HepG2 (cell line): Measurements from ENCODE around the gene MAST1. TPM values are rescaled to one million over a fixed set of nuclear protein-coding genes. Genes with fewer than 3 reads are reported as not detected.

Experiments
- ATAC-seq: fragments of 200-7000 bp; cut with Tn5 transposase; 3 replicates; pipeline ENCODE4 v1.9.1; 2020; ENCODE audit warnings: mild to moderate bottlenecking, moderate library complexity
- BruUV-seq: library from RNA; stranded (reverse); fragments of 400-500 nt; replicated peaks from 2 replicates; lab custom pipeline; 2021; lab: Mats Ljungman, UMichigan
- CTCF ChIA-PET: fragments of 300-600 bp; formaldehyde crosslinking; extraction: SDS; loops from one replicate; lab custom pipeline; 2021; ENCODE audit warnings: low total read pairs, inconsistent platforms, low intra/inter-chr PET ratio; lab: Yijun Ruan, JAX
- POLR2A ChIA-PET: fragments of 350-600 bp; sonication (Branson Sonifier 250); formaldehyde crosslinking; loops from one replicate; lab custom pipeline; 2020; ENCODE audit warnings: antibody characterized with exemption, inconsistent platforms; lab: Yijun Ruan, JAX
- DNase-seq: peaks from one replicate; pipeline ENCODE4 v3.0.0-alpha.2; 2015; ENCODE audit warnings: low spot score
- FAIRE-seq: peaks from 3 replicates; lab custom pipeline; 2011; peaks lifted over from hg19 to GRCh38; lab: Jason Lieb, UNC
- H2AFZ ChIP-seq: one replicate; pipeline ENCODE4 v1.6.1; 2011; ENCODE audit warnings: low read length, inconsistent platforms
- H3K27ac ChIP-seq: fragments of 300-600 bp; 3 replicates; pipeline ENCODE4 v1.8.0; 2011; ENCODE audit warnings: mixed run types, mild to moderate bottlenecking, mixed read lengths, low read length, inconsistent platforms; ENCODE audit not compliant: insufficient read depth; ENCODE audit errors: extremely low read length
- H3K27me3 ChIP-seq, 2 experiments: fragments of 200-600 bp in 1 of 2; 2 replicates in 1 of 2; 3 replicates in 1 of 2; pipeline versions ENCODE4 v1.6.0 to v1.8.0; 2011; ENCODE audit warnings: low read length in 2 of 2, mild to moderate bottlenecking in 2 of 2, moderate library complexity in 2 of 2, inconsistent platforms in 1 of 2; ENCODE audit not compliant: insufficient read depth in 2 of 2, control insufficient read depth in 1 of 2
- H3K36me3 ChIP-seq, 2 experiments: fragments of 200-600 bp in 1 of 2; replicated peaks in 1 of 2; 2 replicates in 1 of 2; 3 replicates in 1 of 2; pipeline versions ENCODE4 v1.5.1 to v1.8.0; 2011; ENCODE audit warnings: low read length in 2 of 2, inconsistent platforms in 1 of 2; ENCODE audit not compliant: insufficient read depth in 2 of 2, control insufficient read depth in 1 of 2
- H3K4me1 ChIP-seq: 2 replicates; pipeline ENCODE4 v1.5.1; 2012; ENCODE audit warnings: low read length, inconsistent platforms; ENCODE audit not compliant: insufficient read depth
- H3K4me2 ChIP-seq: 2 replicates; pipeline ENCODE4 v1.6.0; 2011; ENCODE audit warnings: low read depth, low read length, inconsistent platforms
- H3K4me3 ChIP-seq, 3 experiments: fragments of 200-600 bp in 1 of 3; sonication (generic), shearing (Covaris generic) in 1 of 3; replicated peaks in 1 of 3; 2 replicates each; pipeline ENCODE4 v1.5.1; 2011 to 2016; ENCODE audit warnings: low read length in 3 of 3, inconsistent platforms in 2 of 3, low read depth in 2 of 3, mild to moderate bottlenecking in 2 of 3, control low read depth in 1 of 3, mixed read lengths in 1 of 3; ENCODE audit not compliant: insufficient read depth in 1 of 3
- H3K79me2 ChIP-seq: one replicate; pipeline ENCODE4 v1.6.1; 2011; ENCODE audit warnings: low read length, inconsistent platforms; ENCODE audit not compliant: insufficient read depth
- H3K9ac ChIP-seq: 2 replicates; pipeline ENCODE4 v1.6.0; 2011; ENCODE audit warnings: mild to moderate bottlenecking, low read depth, low read length, inconsistent platforms; ENCODE audit not compliant: insufficient read depth
- H3K9me3 ChIP-seq: 2 replicates; pipeline ENCODE4 v1.5.1; 2012; ENCODE audit warnings: mild to moderate bottlenecking, low read length
- H4K20me1 ChIP-seq: 2 replicates; pipeline ENCODE4 v1.6.0; 2011; ENCODE audit warnings: inconsistent platforms, mild to moderate bottlenecking, low read length, moderate library complexity; ENCODE audit not compliant: insufficient read depth
- AHDC1 ChIP-seq: sonication (generic); formaldehyde crosslinking; IDR thresholded peaks from 2 replicates; pipeline ENCODE4 v1.5.1; 2020; ENCODE audit warnings: mild to moderate bottlenecking, missing genetic modification reagents, borderline replicate concordance
- ARID3A ChIP-seq: IDR thresholded peaks from 2 replicates; pipeline ENCODE4 v1.6.1; 2012; ENCODE audit warnings: low read depth, low read length, improper control_type of control experiment
- IKZF1 ChIP-seq: fragments of 450-650 bp; IDR thresholded peaks from 2 replicates; pipeline ENCODE4 v1.7.1; 2016
- KLF9 ChIP-seq: IDR thresholded peaks from 2 replicates; pipeline ENCODE4 v1.6.1; 2016; ENCODE audit warnings: low read depth
- MTA1 ChIP-seq: sonication (generic); formaldehyde crosslinking; IDR thresholded peaks from 2 replicates; pipeline ENCODE4 v1.4.0; 2020; ENCODE audit warnings: missing genetic modification reagents, mild to moderate bottlenecking, borderline replicate concordance
- NRL ChIP-seq: sonication (generic); formaldehyde crosslinking; IDR thresholded peaks from 2 replicates; pipeline ENCODE4 v1.5.0; 2020; ENCODE audit warnings: missing genetic modification reagents, mild to moderate bottlenecking, moderate library complexity, borderline replicate concordance
- ONECUT2 ChIP-seq: sonication (generic); formaldehyde crosslinking; IDR thresholded peaks from 2 replicates; pipeline ENCODE4 v1.4.0; 2020; ENCODE audit warnings: missing genetic modification reagents
- RBM39 ChIP-seq: fragments of 200-400 bp; formaldehyde crosslinking; IDR thresholded peaks from one replicate; pipeline ENCODE4 v1.6.1; 2018; ENCODE audit warnings: antibody characterized with exemption, mild to moderate bottlenecking, low read depth, low read length; ENCODE audit not compliant: poor library complexity, severe bottlenecking
- REPIN1 ChIP-seq: sonication (generic); formaldehyde crosslinking; IDR thresholded peaks from 2 replicates; pipeline ENCODE4 v1.8.0; 2022; ENCODE audit warnings: missing genetic modification reagents, low read depth, mild to moderate bottlenecking, borderline replicate concordance
- SMAD3 ChIP-seq: sonication (generic); formaldehyde crosslinking; IDR thresholded peaks from 2 replicates; pipeline ENCODE4 v1.4.0; 2020; ENCODE audit warnings: missing genetic modification reagents
- SPEN ChIP-seq: sonication (generic); formaldehyde crosslinking; IDR thresholded peaks from 2 replicates; pipeline ENCODE4 v1.5.1; 2020; ENCODE audit warnings: low read depth, mild to moderate bottlenecking, missing genetic modification reagents
- THAP11 ChIP-seq: IDR thresholded peaks from 2 replicates; pipeline ENCODE4 v1.6.1; 2016; ENCODE audit warnings: missing biosample characterization, missing genetic modification reagents
- ZNF17 ChIP-seq: sonication (generic); formaldehyde crosslinking; IDR thresholded peaks from 2 replicates; pipeline ENCODE4 v1.5.0; 2020; ENCODE audit warnings: mild to moderate bottlenecking, missing genetic modification reagents
- ZNF337 ChIP-seq: sonication (generic); formaldehyde crosslinking; IDR thresholded peaks from 2 replicates; pipeline ENCODE4 v1.5.1; 2020; ENCODE audit warnings: missing genetic modification reagents, low read depth, mild to moderate bottlenecking, borderline replicate concordance
- ZNF691 ChIP-seq: sonication (generic); formaldehyde crosslinking; IDR thresholded peaks from 2 replicates; pipeline ENCODE4 v1.4.0; 2020; ENCODE audit warnings: missing genetic modification reagents, low read depth, mild to moderate bottlenecking, borderline replicate concordance
- WGBS: methylation state at CpG from one replicate; pipeline ENCODE4 v1.1.6; 2017; ENCODE audit warnings: low lambda C conversion rate; 5-methylcytosine and 5-hydroxymethylcytosine counted together
- in situ Hi-C: cut with HindIII; loops from 2 replicates; pipeline ENCODE4 v1.10.0; 2017; ENCODE audit warnings: low pct_unique_long_range_greater_than_20kb; ENCODE audit not compliant: extremely low pct_ligation_motif_present
- intact Hi-C: fragments of 100-400 bp; cut with micrococcal nuclease; formaldehyde crosslinking; loops from one replicate; pipeline ENCODE4 v1.10.0; 2022; ENCODE audit not compliant: unreplicated experiment
- polyA plus RNA-seq, 8 experiments: library from polyadenylated mRNA; depleted of rRNA in 3 of 8; stranded (reverse) in 7 of 8; unstranded in 1 of 8; fragments of >200 nt; fragmentation: Illumina TruSeq in 4 of 8; extraction: Trizol in 4 of 8; gene quantifications; 2 replicates each; pipeline versions ENCODE4 v1.2.1 to v1.2.3, GENCODE V29; 2011 to 2016; ENCODE audit warnings: low read depth in 4 of 8, missing spikeins in 1 of 8, mixed read lengths in 1 of 8; ENCODE audit not compliant: insufficient read depth in 1 of 8
- total RNA-seq, 5 experiments: library from RNA; depleted of rRNA; stranded (reverse); fragments of >200 nt; fragmentation: Illumina TruSeq; extraction: Trizol; gene quantifications; 2 replicates each; pipeline ENCODE4 v1.2.3, GENCODE V29; 2016; ENCODE audit warnings: low read depth in 1 of 5

The MAST1 gene
- total and polyA plus RNA-seq, 2 of the 13 experiments (the other 11 are each of a cell fraction or from before 2014, with no cell fraction given): 0.73 to 4.7 TPM

DNA sequence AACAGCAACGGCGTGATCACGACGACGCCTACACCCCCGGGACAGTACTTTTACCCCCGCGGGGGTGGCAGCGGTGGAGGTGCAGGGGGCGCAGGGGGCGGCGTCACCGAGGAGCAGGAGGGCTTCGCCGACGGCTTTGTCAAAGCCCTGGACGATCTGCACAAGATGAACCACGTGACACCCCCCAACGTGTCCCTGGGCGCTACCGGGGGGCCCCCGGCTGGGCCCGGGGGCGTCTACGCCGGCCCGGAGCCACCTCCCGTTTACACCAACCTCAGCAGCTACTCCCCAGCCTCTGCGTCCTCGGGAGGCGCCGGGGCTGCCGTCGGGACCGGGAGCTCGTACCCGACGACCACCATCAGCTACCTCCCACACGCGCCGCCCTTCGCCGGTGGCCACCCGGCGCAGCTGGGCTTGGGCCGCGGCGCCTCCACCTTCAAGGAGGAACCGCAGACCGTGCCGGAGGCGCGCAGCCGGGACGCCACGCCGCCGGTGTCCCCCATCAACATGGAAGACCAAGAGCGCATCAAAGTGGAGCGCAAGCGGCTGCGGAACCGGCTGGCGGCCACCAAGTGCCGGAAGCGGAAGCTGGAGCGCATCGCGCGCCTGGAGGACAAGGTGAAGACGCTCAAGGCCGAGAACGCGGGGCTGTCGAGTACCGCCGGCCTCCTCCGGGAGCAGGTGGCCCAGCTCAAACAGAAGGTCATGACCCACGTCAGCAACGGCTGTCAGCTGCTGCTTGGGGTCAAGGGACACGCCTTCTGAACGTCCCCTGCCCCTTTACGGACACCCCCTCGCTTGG lies 46.1 kb upstream of the MAST1 start:
- 1% methylated on average over 15 of the region's 84 CpGs for WGBS
- peak; percentile 69 for TF ChIP-seq SPEN (CRISPR knock-in tag)
- no peak; the same call in 1 of the 2 replicates for TF ChIP-seq ZNF691 (CRISPR knock-in tag)
- TF ChIP-seq ZNF17: no peak
- no peak for TF ChIP-seq AHDC1 (CRISPR knock-in tag)
- TF ChIP-seq SMAD3: no peak
- TF ChIP-seq THAP11 (CRISPR knock-in tag): peak; percentile 71
- TF ChIP-seq MTA1: no peak; the same call in 1 of the 2 replicates
- TF ChIP-seq IKZF1: no peak
- no peak for TF ChIP-seq ZNF337
- TF ChIP-seq ARID3A: no peak
- TF ChIP-seq ONECUT2: no peak
- peak; percentile 89 for TF ChIP-seq RBM39
- peak; percentile 90 for TF ChIP-seq NRL (CRISPR knock-in tag)
- TF ChIP-seq KLF9: peak; percentile 76; the same call in 1 of the 2 replicates
- peak; percentile 38; the same call in 1 of the 2 replicates for TF ChIP-seq REPIN1 (CRISPR knock-in tag)

More for the DNA sequence above, 46.1 kb upstream of the MAST1 start:
- Histone ChIP-seq H3K4me3 (peak overlapping the region; percentile 77 to 87 (median 78)), H3K9ac (peak overlapping the region; percentile 89), H3K27me3 (no peaks in the 10 kb centered on the region), H3K27ac (peak overlapping the region; percentile 81), H4K20me1 (no peaks in the 10 kb centered on the region), H3K79me2 (peaks cover 8% of the 10 kb centered on the region), H3K4me2 (peak overlapping the region; percentile 99), H2AFZ (no peak overlapping the region), H3K36me3 (0 out of 5 replicates have a peak, but pooled peaks cover 0 to 1% of the 10 kb centered on the region in 2 experiments), H3K9me3 (no peaks in the 10 kb centered on the region), H3K4me1 (peaks cover 54% of the 10 kb centered on the region)
- CTCF ChIA-PET: interaction anchor here (0.7 kb wide), 1 partner anchor 14 kb away, joined by 3 read pairs; no protein-coding TSS in a partner anchor
- no peak; the same call in 2 of the 3 replicates for ATAC-seq
- DNase-seq: peak; percentile 46
- no peak for FAIRE-seq
- POLR2A ChIA-PET: interaction anchor here (0.8 to 3.9 kb wide), 15 partner anchors 9 to 123 kb away, joined by 3 to 124 read pairs (median 14); partner anchors contain the start of genes DHPS, GCDH, GET3 and HOOK2
- intact Hi-C loops: no loop called here
- BruUV-seq: no TSS peak
- in situ Hi-C loops: no loop called here
